Astrocyte of the hippocampus (primary cell): ENCODE results near the gene SIDT2.
A peak's percentile ranks its signal among the peaks of the same experiment; 100 is the strongest.

Experiments used
- DNase-seq: peaks from one replicate; pipeline ENCODE4 v3.0.0; 2011; ENCODE audit warnings: low read depth, low spot score

SIDT2 gene

GRCh38 chr11:117220999-117221774 is 42.6 kb downstream of the SIDT2 start:
- DNase-seq, result no peak

- peak; percentile 57 for DNase-seq
Measured at GRCh38 chr11:117221775-117222517, 43.4 kb downstream of the SIDT2 start.

DNA sequence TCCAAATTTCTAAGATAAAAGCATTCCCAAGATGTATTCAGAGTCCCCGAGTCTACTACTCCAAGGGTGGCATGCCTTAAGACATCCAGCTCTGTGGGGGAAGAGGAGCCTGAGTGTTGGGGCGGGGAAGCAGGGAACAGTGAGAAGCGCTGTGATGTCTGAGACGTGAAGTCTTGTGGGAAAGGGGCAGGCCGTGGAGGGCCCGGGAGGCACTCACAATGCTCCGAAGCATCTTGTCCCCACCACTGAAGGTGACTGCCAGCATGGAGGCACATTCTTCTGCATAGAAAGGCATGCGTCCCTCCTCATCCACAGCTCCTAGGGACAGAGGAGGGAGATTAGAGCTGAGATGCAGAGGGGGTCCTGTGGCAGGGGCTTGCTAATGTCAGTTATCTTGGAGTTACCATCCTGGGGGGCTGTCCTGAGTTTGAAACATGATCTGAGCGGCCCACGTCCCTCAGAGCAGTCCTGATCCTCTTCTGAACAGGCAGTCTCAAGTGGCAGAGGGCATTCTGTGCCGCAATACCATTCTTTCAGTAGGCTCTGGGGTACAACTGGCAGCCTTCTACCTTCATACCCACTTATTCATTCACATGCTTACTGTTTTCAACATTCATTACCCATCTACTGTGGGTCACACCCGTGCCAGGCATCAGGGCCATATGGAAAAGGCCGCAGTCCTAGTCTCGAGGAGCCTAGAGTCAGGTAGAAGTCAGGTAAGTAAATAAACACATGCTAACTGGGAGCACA is 44.6 kb downstream of the SIDT2 start:
- DNase-seq, result no peak

DNA sequence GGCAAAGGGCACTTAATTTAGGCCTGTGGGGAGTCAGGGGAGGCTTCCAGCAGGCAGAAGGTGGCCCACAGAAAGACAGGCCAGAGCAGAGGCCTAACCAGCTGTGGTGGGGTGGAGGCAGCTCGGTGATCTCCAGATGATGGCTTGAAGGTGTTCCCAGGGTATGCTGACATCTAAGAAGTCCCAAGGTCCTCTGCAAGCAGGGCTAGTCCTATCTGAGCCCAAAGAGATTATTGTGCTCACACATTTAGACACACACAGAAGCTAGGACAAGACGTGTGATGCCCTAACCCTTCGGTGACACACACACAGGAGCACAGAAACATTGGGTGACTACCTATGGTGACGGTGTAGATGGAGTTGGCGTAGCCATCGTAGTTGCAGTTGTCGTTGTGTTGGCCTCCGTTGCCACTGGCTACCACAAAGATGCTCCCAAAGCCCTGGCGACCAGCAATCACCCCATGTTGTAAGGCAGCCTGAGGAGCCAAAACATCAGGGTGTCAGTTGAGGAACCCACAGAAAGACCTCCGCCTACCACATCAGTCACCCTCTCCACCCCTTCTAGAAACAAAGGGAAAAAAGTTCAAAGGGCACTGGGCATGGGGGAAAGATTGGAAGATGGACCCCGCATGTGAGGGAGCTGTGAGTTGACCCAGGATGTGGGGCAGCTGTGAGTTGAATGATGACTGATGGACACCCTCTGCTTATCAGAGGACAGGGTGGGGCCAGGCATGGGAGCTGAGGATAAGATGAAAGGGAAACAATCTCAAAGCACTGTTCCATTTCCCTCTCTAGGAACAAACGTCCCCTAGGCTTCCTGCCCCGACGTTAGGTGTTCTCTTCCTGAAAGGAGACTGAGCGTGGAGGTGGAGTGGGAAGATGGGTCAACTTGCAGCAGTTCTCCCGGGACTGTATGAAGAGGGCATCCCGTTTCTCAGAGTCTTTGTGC is 45.5 kb downstream of the SIDT2 start:
- DNase-seq, result no peak

DNA sequence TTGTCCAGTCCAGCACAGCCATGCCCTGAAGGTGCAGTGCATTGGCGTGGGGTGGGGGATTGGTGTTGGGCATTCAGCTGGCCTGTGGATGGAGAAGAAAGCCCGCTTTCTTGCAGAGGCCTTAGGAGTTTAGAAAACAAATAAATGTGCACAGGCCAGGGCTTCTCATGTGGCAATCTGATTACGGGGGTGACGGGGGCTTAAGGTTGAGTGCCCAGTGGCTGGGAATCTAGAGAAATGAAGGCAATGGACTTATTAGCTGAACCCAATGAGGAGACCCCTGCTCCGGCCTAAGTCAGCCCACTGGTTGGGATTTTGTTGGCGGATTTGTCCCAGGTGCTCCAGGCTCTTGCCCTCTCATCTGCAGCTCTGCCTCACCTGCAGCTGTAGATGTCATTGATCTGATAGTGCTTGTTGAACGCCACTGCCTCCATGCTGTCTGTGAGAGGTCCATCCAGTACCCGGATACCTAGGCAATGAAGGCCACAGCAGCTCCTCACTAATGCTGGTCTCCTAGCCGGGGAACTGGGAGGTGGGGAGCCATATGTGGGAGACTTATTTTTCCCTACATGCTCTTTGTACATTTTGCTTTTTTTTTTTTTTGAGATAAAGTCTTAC is 47.1 kb downstream of the SIDT2 start:
- no peak for DNase-seq

DNA sequence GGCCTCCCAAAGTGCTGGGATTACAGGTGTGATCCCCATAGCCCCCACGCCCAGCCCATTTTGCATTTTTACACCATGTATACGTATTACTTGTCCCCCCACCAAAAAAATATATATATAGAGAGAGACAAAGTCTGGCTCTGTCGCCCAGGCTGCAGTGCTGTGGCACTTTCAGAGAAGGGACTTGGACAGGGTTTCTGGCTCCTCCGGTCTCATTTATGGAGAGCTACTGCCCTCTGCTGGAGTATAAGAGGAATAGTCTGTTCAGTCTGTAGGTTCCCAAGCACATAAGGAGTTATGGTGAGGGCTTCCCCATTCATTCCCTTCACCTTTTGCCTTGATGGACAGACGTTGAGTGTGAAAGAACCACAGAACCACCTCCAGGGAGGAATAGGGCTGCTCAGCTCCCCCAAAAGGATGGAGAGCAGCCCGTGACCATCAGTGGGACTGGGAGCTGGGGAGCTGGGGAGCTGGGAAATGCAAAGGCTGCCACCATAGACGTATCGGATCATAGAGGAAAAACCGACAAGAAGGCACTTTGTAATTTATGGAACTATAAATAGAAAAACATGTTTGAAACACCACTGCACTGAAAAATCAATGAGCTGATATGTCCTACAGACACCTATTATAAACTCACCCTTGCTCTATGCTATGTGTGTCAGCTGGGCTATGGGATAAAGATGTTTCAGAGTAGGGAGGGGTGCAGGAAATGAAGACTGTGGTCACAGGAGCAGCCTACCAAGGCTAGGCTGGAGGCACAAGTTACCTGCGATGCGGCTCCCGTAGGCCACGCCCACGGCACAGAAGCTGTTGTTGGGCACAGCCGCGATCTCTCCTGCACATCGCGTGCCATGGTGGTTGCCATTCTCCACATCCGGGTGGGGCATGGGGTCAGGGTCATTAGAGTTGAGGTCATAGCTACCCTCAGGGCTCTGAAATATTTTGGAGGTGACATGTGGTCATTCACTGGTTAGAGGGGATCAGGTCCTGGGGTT is 48.1 kb downstream of the SIDT2 start:
- peak; percentile 86 for DNase-seq

DNA sequence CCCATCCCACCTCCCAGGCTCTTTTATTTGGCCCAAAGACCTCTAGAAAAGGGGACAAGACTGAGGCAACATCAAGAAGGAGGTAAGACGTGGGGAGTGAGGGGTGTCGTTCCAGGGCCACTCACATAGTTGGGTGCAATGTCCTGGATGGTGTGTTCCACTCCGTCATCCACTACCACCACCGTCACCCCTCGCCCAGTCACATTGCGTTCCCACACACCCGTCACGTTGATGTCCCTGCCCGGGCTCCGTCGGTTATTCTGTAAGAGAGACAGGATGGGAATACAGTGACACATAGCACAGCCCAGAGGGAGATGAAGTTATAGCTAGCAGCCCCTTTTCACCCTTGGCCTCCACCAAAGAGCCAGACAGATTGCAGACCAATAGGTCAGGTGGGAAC is 49.5 kb downstream of the SIDT2 start:
- no peak for DNase-seq

- no peak for DNase-seq
Measured at GRCh38 chr11:117229411-117229810, 50.9 kb downstream of the SIDT2 start.

GRCh38 chr11:117229931-117230285 is 51.4 kb downstream of the SIDT2 start:
- no peak for DNase-seq

- no peak for DNase-seq
Measured at GRCh38 chr11:117230286-117230961, 51.9 kb downstream of the SIDT2 start.

DNA sequence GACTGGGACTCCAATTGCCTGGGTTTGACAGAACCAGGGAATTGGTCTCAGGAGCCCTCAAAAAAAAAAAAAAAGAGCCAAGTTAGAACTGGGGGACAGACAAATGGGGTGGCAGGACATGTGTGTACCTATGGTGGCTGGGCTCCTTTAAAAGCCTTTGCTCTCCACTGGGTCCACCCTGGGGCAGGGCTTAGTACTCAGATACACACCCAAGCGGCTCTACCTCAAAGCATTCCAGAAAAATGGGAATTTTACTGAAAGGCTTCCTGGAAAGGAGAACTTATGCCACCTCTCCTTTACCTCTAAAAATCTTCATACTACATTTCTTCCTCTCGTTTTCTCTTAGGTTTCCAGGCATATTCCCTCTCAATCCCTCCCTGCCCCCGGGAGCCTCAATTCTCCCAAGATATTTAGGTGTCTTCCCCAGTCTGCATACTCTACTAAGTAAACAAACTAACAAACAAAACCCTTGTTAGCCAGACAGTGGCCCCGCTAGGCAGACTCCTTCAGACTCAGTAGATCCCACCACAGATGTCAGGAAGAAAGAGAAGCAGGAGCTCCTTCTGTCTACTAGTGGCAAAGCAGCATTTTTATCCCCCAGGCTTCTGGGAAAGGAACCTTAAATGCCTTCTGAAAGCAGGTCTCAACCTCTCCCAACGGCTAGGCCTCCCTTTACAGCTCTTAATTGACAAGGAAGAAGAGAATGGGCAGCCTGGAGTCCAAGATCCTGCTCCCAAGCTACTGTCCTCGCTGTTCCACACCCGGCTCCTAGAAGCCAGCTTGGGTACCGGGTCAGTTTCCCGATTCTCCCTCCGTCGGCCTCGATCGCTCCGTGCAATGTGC is 52.7 kb downstream of the SIDT2 start:
- no peak for DNase-seq

DNA sequence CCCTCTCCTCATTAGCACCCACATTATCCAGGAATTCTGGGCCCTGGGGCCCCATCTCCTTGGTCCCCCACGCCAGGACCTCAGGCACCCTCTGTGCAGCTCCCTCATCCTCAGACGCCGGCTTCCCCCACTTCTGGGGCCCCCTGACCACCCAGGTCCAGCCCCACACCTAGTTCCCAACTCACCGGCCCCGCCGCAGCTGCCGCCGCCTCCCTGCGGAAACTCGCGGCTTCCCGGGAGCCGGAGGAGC is 53.2 kb downstream of the SIDT2 start, which contains the start of gene PCSK7:
TSS of gene PCSK7 (minus strand) at position 232 of the 250 bp plus-strand sequence. CDS start 2,229 bp downstream, outside the sequence.
- DNase-seq, result no peak

- DNase-seq, result peak; percentile 94
Measured at GRCh38 chr11:117232092-117232878, 53.7 kb downstream of the SIDT2 start, which contains the start of gene RNF214. Gene RNF214, plus strand, starts transcription at chr11:117232671. Its CDS starts 1,602 bp downstream, at chr11:117234273.

DNA sequence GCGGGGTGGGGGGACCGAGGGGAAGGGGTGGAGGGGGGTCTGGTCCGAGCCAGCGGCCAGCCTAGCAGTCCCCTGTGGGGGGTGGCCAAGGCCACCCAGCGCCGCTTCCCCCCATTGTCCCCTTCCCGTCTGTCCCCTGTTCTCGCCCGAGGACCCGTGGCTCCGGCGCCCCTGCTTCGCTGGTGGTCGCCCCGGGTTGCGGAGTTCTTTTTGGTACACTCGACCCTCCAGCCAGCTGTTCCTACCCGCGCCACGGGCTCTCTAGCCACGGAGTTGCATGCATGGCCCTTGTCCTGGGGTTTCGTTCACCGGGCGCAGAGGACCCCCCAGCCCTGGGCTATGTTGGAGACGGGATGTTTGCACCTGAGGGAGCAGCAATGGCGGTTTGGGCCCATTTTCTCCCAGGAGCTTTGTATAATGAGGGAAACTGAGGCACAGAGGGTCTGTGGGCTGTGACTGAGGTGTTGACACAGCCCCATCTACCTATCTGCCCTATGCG is 54.4 kb downstream of the SIDT2 start:
- DNase-seq, result peak; percentile 33

GRCh38 chr11:117238221-117238620 is 59.7 kb downstream of the SIDT2 start:
- DNase-seq, result no peak

- DNase-seq, result peak; percentile 88
Measured at GRCh38 chr11:117239295-117239694, 60.8 kb downstream of the SIDT2 start.
